Measurements from ENCODE around the gene RPS6KA2. TPM values are rescaled to one million over a fixed set of nuclear protein-coding genes. Genes with fewer than 3 reads are reported as not detected.
A peak's percentile ranks its signal among the peaks of the same experiment; 100 is the strongest.

The RPS6KA2 gene
- total RNA-seq, 1 experiment from 2014 or later, result 12.3 TPM

GRCh38 chr6:166533205-166533824 lies 93.7 kb downstream of the RPS6KA2 start:
- Mint-ChIP-seq H3K27ac (peak overlapping the region in 1 of 3 experiments; percentile 40; a peak in 2 of 7 replicates), H3K4me3 (no peak overlapping the region), H3K9me3 (no peaks in the 10 kb centered on the region; a peak in 1 of 5 replicates), H3K27me3 (ENCODE audit: low read depth) (no peaks in the 10 kb centered on the region), H3K4me1 (no peaks in the 10 kb centered on the region), H3K36me3 (ENCODE audit: insufficient read depth in 1 of 3, low read depth in 3 of 3) (peaks cover 16 to 26% (median 17%) of the 10 kb centered on the region in 3 experiments; a peak in 6 of 7 replicates)
- no peak overlapping the region for H3K27ac ChIP-seq (ENCODE audit: insufficient read length, low read depth, low read length)
- no peak overlapping the region for H2BK5ac ChIP-seq (ENCODE audit: insufficient read length, low read length)
- no peak overlapping the region for H2AFZ ChIP-seq (ENCODE audit: low read length)
- H3K9me3 ChIP-seq (ENCODE audit: control insufficient read depth, low read depth, low read length), result no peaks in the 10 kb centered on the region
- H2BK20ac ChIP-seq (ENCODE audit: low read depth, low read length, poor library complexity, severe bottlenecking), result no peak overlapping the region
- no peak overlapping the region for H4K5ac ChIP-seq (ENCODE audit: insufficient read length, low read depth, low read length)
- H2BK12ac ChIP-seq (ENCODE audit: insufficient read length, low read depth, low read length), result no peak overlapping the region
- no peak overlapping the region for H2AK5ac ChIP-seq (ENCODE audit: insufficient read length, low read length)
- no peaks in the 10 kb centered on the region for H3K79me2 ChIP-seq (ENCODE audit: insufficient read depth, low read length)
- no peak overlapping the region for H3K14ac ChIP-seq (ENCODE audit: insufficient read depth, low read length)
- TF ChIP-seq CTCF (conservative IDR thresholded peaks at IDR 0.05), result no peak
- no peaks in the 10 kb centered on the region for H3K4me1 ChIP-seq (ENCODE audit: insufficient read depth, low read length)
- no peak overlapping the region for H4K8ac ChIP-seq (replicated peaks; ENCODE audit: insufficient read length, low read depth, low read length)
- H2BK15ac ChIP-seq (ENCODE audit: low read depth, low read length), result no peak overlapping the region
- H3K56ac ChIP-seq (ENCODE audit: insufficient read length, low read depth, low read length), result no peak overlapping the region
- H3K27me3 ChIP-seq (ENCODE audit: insufficient read depth, low read length), result no peaks in the 10 kb centered on the region
- no peak overlapping the region for H3K18ac ChIP-seq (ENCODE audit: insufficient read length, low read depth, low read length)
- DNase-seq, result no peak
- no peak overlapping the region for H4K91ac ChIP-seq (ENCODE audit: insufficient read length, low read depth, low read length)
- no peak overlapping the region for H3K4me2 ChIP-seq (ENCODE audit: insufficient read depth, insufficient read length, low read length)
- no peaks in the 10 kb centered on the region for H3K79me1 ChIP-seq (ENCODE audit: insufficient read depth, low read depth, low read length, poor library complexity, severe bottlenecking)
- WGBS (ENCODE audit: extremely low coverage, insufficient read length, low lambda C conversion rate), result no CpG with 5 or more reads among the region's 15 CpGs
- H3T11ph ChIP-seq (ENCODE audit: low read length), result no peak overlapping the region
- no peaks in the 10 kb centered on the region for H4K20me1 ChIP-seq (ENCODE audit: control insufficient read depth, insufficient read depth, insufficient read length)
- H2BK120ac ChIP-seq (ENCODE audit: low read depth, low read length, poor library complexity, severe bottlenecking), result no peak overlapping the region
- H3K23me2 ChIP-seq (ENCODE audit: insufficient read length, low read depth, low read length, poor library complexity, severe bottlenecking), result no peaks in the 10 kb centered on the region
- H3K23ac ChIP-seq (ENCODE audit: insufficient read length, low read depth, low read length), result no peak overlapping the region
- no peak overlapping the region for H3K4ac ChIP-seq (ENCODE audit: low read depth, low read length)
- H3K9ac ChIP-seq (ENCODE audit: extremely low read depth, insufficient read length, low read length), result no peak overlapping the region
